Thoracic aorta (tissue), 2 donors: ENCODE results near the gene GTF2F2. TPM values are rescaled to one million over a fixed set of nuclear protein-coding genes. Genes with fewer than 3 reads are reported as not detected.

Experiments
- ATAC-seq: fragments of 150-250 bp; one replicate; pipeline ENCODE4 v1.8.0; 2017; ENCODE audit warnings: low read depth; ENCODE audit not compliant: insufficient number of reproducible peaks, low FRiP score
- DNase-seq: peaks from one replicate; pipeline ENCODE4 v3.0.0-alpha.2; 2020; ENCODE audit warnings: low spot score
- H3K27ac ChIP-seq, 2 donors: fragments of 200-600 bp; sonication (generic); 1 replicate in 1 of 2; 2 replicates in 1 of 2; pipeline ENCODE4 v1.5.1; 2016; ENCODE audit warnings: mild to moderate bottlenecking in 2 of 2, moderate library complexity in 2 of 2
- H3K27me3 ChIP-seq: fragments of 200-600 bp; sonication (generic); replicated peaks from 2 replicates; pipeline ENCODE4 v1.6.0; 2016; ENCODE audit warnings: mild to moderate bottlenecking; ENCODE audit not compliant: insufficient read depth
- H3K36me3 ChIP-seq: fragments of 200-600 bp; sonication (generic); one replicate; pipeline ENCODE4 v1.5.1; 2016
- H3K4me1 ChIP-seq, 2 donors: fragments of 200-600 bp; sonication (generic); 1 replicate in 1 of 2; 2 replicates in 1 of 2; pipeline versions ENCODE4 v1.5.1 to v1.6.0; 2016; ENCODE audit warnings: low read depth in 2 of 2, mild to moderate bottlenecking in 1 of 2; ENCODE audit not compliant: control insufficient read depth in 1 of 2
- H3K4me3 ChIP-seq: fragments of 200-600 bp; sonication (generic); 2 replicates; pipeline ENCODE4 v1.5.1; 2016; ENCODE audit warnings: mild to moderate bottlenecking
- H3K9me3 ChIP-seq: fragments of 200-600 bp; sonication (generic); 2 replicates; pipeline ENCODE4 v1.5.1; 2016
- CTCF ChIP-seq: fragments of 200-600 bp; sonication (generic); IDR thresholded peaks from one replicate; pipeline ENCODE4 v1.5.1; 2019; ENCODE audit warnings: antibody characterized with exemption
- total RNA-seq, 2 donors: library from RNA; depleted of rRNA; stranded (reverse); fragments of >200 nt; gene quantifications; one replicate each; pipeline versions ENCODE4 v1.1.0 to v1.2.3, GENCODE V29; 2016

GTF2F2 gene
- total RNA-seq, 2 donors from 2014 or later: 7.2 to 18.4 TPM

GRCh38 chr13:45108716-45109101 is 11.6 kb upstream of the GTF2F2 start:
- no peaks in the 10 kb centered on the region for H3K9me3 ChIP-seq
- no peak for TF ChIP-seq CTCF
- no peak for DNase-seq
- ATAC-seq: no peak
- H3K36me3 ChIP-seq: no peaks in the 10 kb centered on the region
- H3K4me3 ChIP-seq: no peak overlapping the region
- no peak overlapping the region for H3K27ac ChIP-seq
- H3K27me3 ChIP-seq: no peaks in the 10 kb centered on the region
- no peaks in the 10 kb centered on the region for H3K4me1 ChIP-seq

GRCh38 chr13:45109102-45109720 is 11.1 kb upstream of the GTF2F2 start:
- no peaks in the 10 kb centered on the region for H3K36me3 ChIP-seq
- no peak for TF ChIP-seq CTCF
- H3K9me3 ChIP-seq: no peaks in the 10 kb centered on the region
- DNase-seq (no peak), ATAC-seq (no peak)
- H3K4me3 ChIP-seq: no peak overlapping the region
- H3K27me3 ChIP-seq: no peaks in the 10 kb centered on the region
- no peaks in the 10 kb centered on the region for H3K4me1 ChIP-seq
- no peak overlapping the region for H3K27ac ChIP-seq

GRCh38 chr13:45113233-45114224 is 6.8 kb upstream of the GTF2F2 start:
- no peak for TF ChIP-seq CTCF
- Histone ChIP-seq H3K4me3 (no peak overlapping the region), H3K4me1 (no peaks in the 10 kb centered on the region), H3K36me3 (no peaks in the 10 kb centered on the region), H3K27ac (no peak overlapping the region), H3K27me3 (no peaks in the 10 kb centered on the region), H3K9me3 (no peaks in the 10 kb centered on the region)
- no peak for ATAC-seq
- no peak for DNase-seq

GRCh38 chr13:45119469-45119990 is 780 bp upstream of the GTF2F2 start:
- H3K36me3 ChIP-seq: no peaks in the 10 kb centered on the region
- H3K27me3 ChIP-seq: no peaks in the 10 kb centered on the region
- H3K4me1 ChIP-seq: peaks cover 11 to 14% of the 10 kb centered on the region in 2 donors
- no peaks in the 10 kb centered on the region for H3K9me3 ChIP-seq
- ATAC-seq: no peak
- TF ChIP-seq CTCF: no peak
- DNase-seq: no peak
- peak overlapping the region; percentile 91 for H3K4me3 ChIP-seq
- H3K27ac ChIP-seq: peak overlapping the region; percentile 65 to 68
